ENCODE data around the gene AKAP13. TPM values are rescaled to one million over a fixed set of nuclear protein-coding genes. Genes with fewer than 3 reads are reported as not detected.

Gene AKAP13
- total RNA-seq, 1 experiment from 2014 or later: 54.5 TPM

GRCh38 chr15:85750319-85751290 is 370.2 kb downstream of the AKAP13 start:
- no peak for DNase-seq (ENCODE audit: low spot score)
- Histone ChIP-seq H3K4me3 (ENCODE audit: low read depth, low read length, poor library complexity, severe bottlenecking) (no peak overlapping the region), H3K9me3 (ENCODE audit: low read depth, low read length, poor library complexity, severe bottlenecking) (no peaks in the 10 kb centered on the region), H3K36me3 (ENCODE audit: insufficient read depth, low read length, poor library complexity, severe bottlenecking) (peaks cover 14% of the 10 kb centered on the region), H3K27me3 (replicated peaks; ENCODE audit: insufficient read depth, low read depth, low read length, poor library complexity) (no peaks in the 10 kb centered on the region), H3K4me1 (ENCODE audit: insufficient read depth, low read length, poor library complexity, severe bottlenecking) (no peaks in the 10 kb centered on the region), H3K27ac (ENCODE audit: low read depth, low read length, poor library complexity, severe bottlenecking) (no peak overlapping the region)
- intact Hi-C loops (cut with micrococcal nuclease; ENCODE audit: unreplicated experiment): no loop called here
- POLR2A ChIA-PET (ENCODE audit: low non-redundant PET): no interaction called here
- CTCF ChIA-PET: no interaction called here
- TF ChIP-seq CTCF (conservative IDR thresholded peaks at IDR 0.05; ENCODE audit: low read depth, low read length) (no peak), EZH2 (IDR thresholded peaks at IDR 0.05; ENCODE audit: borderline replicate concordance, low read depth, low read length, poor library complexity, severe bottlenecking) (no peak)
- BruUV-seq (replicated peaks): no TSS peak

- CTCF ChIA-PET: no interaction called here
- intact Hi-C loops (cut with micrococcal nuclease; ENCODE audit: unreplicated experiment): no loop called here
- Histone ChIP-seq H3K27ac (ENCODE audit: low read depth, low read length, poor library complexity, severe bottlenecking) (no peak overlapping the region), H3K27me3 (replicated peaks; ENCODE audit: insufficient read depth, low read depth, low read length, poor library complexity) (no peaks in the 10 kb centered on the region), H3K9me3 (ENCODE audit: low read depth, low read length, poor library complexity, severe bottlenecking) (no peaks in the 10 kb centered on the region), H3K36me3 (ENCODE audit: insufficient read depth, low read length, poor library complexity, severe bottlenecking) (peaks cover 10% of the 10 kb centered on the region), H3K4me1 (ENCODE audit: insufficient read depth, low read length, poor library complexity, severe bottlenecking) (no peaks in the 10 kb centered on the region), H3K4me3 (ENCODE audit: low read depth, low read length, poor library complexity, severe bottlenecking) (no peak overlapping the region)
- no TSS peak for BruUV-seq (replicated peaks)
- TF ChIP-seq CTCF (conservative IDR thresholded peaks at IDR 0.05; ENCODE audit: low read depth, low read length) (no peak), EZH2 (IDR thresholded peaks at IDR 0.05; ENCODE audit: borderline replicate concordance, low read depth, low read length, poor library complexity, severe bottlenecking) (no peak)
- DNase-seq (ENCODE audit: low spot score): no peak
- POLR2A ChIA-PET (ENCODE audit: low non-redundant PET): no interaction called here
These were observed 371.1 kb downstream of the AKAP13 start for GRCh38 chr15:85751291-85752123.

GRCh38 chr15:85752124-85752475 is 371.7 kb downstream of the AKAP13 start:
- Histone ChIP-seq H3K4me1 (ENCODE audit: insufficient read depth, low read length, poor library complexity, severe bottlenecking) (no peaks in the 10 kb centered on the region), H3K9me3 (ENCODE audit: low read depth, low read length, poor library complexity, severe bottlenecking) (no peaks in the 10 kb centered on the region), H3K27ac (ENCODE audit: low read depth, low read length, poor library complexity, severe bottlenecking) (no peak overlapping the region), H3K4me3 (ENCODE audit: low read depth, low read length, poor library complexity, severe bottlenecking) (no peak overlapping the region), H3K36me3 (ENCODE audit: insufficient read depth, low read length, poor library complexity, severe bottlenecking) (peaks cover 6% of the 10 kb centered on the region), H3K27me3 (replicated peaks; ENCODE audit: insufficient read depth, low read depth, low read length, poor library complexity) (no peaks in the 10 kb centered on the region)
- no peak for TF ChIP-seq EZH2 (IDR thresholded peaks at IDR 0.05; ENCODE audit: borderline replicate concordance, low read depth, low read length, poor library complexity, severe bottlenecking)
- TF ChIP-seq CTCF (conservative IDR thresholded peaks at IDR 0.05; ENCODE audit: low read depth, low read length): no peak
- POLR2A ChIA-PET (ENCODE audit: low non-redundant PET): no interaction called here
- no TSS peak for BruUV-seq (replicated peaks)
- no peak for DNase-seq (ENCODE audit: low spot score)
- intact Hi-C loops (cut with micrococcal nuclease; ENCODE audit: unreplicated experiment): no loop called here
- CTCF ChIA-PET: no interaction called here

All from A673 (cell line).